Measurements from ENCODE around the gene OOSP4A.

Gene OOSP4A

DNA sequence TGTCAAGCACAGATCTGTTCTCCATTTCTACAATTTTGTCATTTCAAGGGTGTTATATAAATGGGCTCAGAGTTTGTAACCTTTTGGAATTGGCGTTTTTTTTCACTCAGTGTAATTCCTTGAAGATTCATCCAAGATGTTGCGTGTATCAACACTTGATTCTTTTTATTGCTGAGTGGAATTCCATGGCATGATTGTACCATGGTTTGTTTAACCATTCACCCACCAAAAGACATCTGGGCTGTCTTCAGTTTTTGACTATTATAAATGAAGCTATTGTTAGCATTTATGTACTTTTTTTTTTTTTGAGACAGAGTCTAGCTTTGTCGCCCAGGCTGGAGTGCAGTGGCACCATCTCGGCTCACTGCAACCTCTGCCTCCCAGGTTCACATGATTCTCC is 22.7 kb upstream of the OOSP4A start:
- Histone ChIP-seq H3K79me2 (ENCODE audit: insufficient read depth, low read depth) (no peaks in the 10 kb centered on the region), H3K4me2 (no peak overlapping the region), H3K36me3 (ENCODE audit: insufficient read depth) (no peaks in the 10 kb centered on the region), H3K27ac (no peak overlapping the region), H2AFZ (ENCODE audit: low read depth) (no peak overlapping the region), H4K20me1 (ENCODE audit: insufficient read depth) (no peaks in the 10 kb centered on the region), H3K4me1 (ENCODE audit: low read depth, poor library complexity, severe bottlenecking) (no peaks in the 10 kb centered on the region), H3K9ac (no peak overlapping the region), H3K4me3 (IDR thresholded peaks at IDR 0.05; ENCODE audit: insufficient read depth, low read depth, low read length) (no peak overlapping the region), H3K27me3 (ENCODE audit: insufficient read depth, low read depth) (no peaks in the 10 kb centered on the region)
- TF ChIP-seq CTCF (conservative IDR thresholded peaks at IDR 0.05; ENCODE audit: low read depth, low read length), result no peak

DNA sequence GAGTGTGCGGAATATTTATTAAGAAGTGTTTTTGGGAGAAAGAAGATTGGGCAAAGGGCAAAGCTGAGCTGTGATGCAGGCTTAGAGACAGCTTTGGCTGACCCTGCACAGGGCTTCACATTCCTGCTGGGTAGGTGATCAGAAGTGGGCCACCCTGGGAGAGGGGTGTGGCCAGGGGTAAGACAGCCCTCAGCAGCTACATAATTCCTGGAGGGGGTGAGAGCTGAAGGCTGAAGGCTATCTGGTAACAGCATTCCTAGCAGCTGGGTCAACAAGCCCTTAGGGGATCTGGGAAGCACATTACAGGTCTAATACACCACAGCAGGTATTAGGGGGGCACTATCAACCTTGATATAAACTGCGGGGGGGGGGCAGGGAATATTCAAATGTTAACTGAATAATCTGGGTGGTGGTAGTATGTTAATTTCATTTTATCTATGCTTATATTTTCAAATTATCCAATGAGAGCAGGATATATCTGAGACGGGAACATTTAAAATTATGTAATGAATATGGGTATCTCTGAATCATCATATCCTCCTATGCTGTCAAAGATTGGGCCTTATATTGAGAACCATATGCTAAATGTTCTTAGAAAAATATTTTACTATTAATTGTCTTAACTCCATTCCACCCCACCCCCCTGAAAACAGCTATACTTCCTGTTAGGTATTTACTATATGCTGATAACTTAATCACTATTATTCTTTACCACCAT is 19.7 kb upstream of the OOSP4A start:
- Histone ChIP-seq H3K79me2 (ENCODE audit: insufficient read depth, low read depth) (no peaks in the 10 kb centered on the region), H4K20me1 (ENCODE audit: insufficient read depth) (no peaks in the 10 kb centered on the region), H2AFZ (ENCODE audit: low read depth) (no peak overlapping the region), H3K27ac (no peak overlapping the region), H3K36me3 (ENCODE audit: insufficient read depth) (no peaks in the 10 kb centered on the region), H3K9ac (no peak overlapping the region), H3K4me1 (ENCODE audit: low read depth, poor library complexity, severe bottlenecking) (no peaks in the 10 kb centered on the region), H3K4me3 (IDR thresholded peaks at IDR 0.05; ENCODE audit: insufficient read depth, low read depth, low read length) (no peak overlapping the region), H3K4me2 (no peak overlapping the region), H3K27me3 (ENCODE audit: insufficient read depth, low read depth) (no peaks in the 10 kb centered on the region)
- TF ChIP-seq CTCF (conservative IDR thresholded peaks at IDR 0.05; ENCODE audit: low read depth, low read length), result no peak

DNA sequence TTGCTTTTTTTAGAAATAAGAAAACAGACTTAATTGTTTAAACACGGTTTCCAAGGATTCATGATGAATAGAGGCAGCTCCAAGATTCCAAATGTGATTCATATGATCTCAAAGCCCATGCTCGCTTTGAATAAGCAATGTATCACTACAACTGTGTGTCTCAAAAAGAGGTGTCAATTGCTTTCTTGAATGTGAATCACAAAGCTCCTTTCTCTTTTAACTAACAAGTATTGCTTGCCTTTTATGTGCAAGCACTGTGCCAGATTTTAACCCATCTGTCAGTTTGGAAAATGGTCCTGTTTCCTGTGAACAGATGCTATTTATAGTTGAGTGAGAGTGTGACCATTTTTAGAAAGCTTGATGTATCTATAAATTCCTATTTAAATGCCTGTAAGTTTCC is 19.1 kb upstream of the OOSP4A start:
- Histone ChIP-seq H3K27ac (no peak overlapping the region), H3K4me3 (IDR thresholded peaks at IDR 0.05; ENCODE audit: insufficient read depth, low read depth, low read length) (no peak overlapping the region), H3K79me2 (ENCODE audit: insufficient read depth, low read depth) (no peaks in the 10 kb centered on the region), H3K4me1 (ENCODE audit: low read depth, poor library complexity, severe bottlenecking) (no peaks in the 10 kb centered on the region), H3K27me3 (ENCODE audit: insufficient read depth, low read depth) (no peaks in the 10 kb centered on the region), H3K9ac (no peak overlapping the region), H4K20me1 (ENCODE audit: insufficient read depth) (no peaks in the 10 kb centered on the region), H3K36me3 (ENCODE audit: insufficient read depth) (no peaks in the 10 kb centered on the region), H3K4me2 (no peak overlapping the region), H2AFZ (ENCODE audit: low read depth) (no peak overlapping the region)
- no peak for TF ChIP-seq CTCF (conservative IDR thresholded peaks at IDR 0.05; ENCODE audit: low read depth, low read length)

- Histone ChIP-seq H3K4me2 (no peak overlapping the region), H3K4me1 (ENCODE audit: low read depth, poor library complexity, severe bottlenecking) (no peaks in the 10 kb centered on the region), H3K9ac (no peak overlapping the region), H3K27me3 (ENCODE audit: insufficient read depth, low read depth) (no peaks in the 10 kb centered on the region), H3K36me3 (ENCODE audit: insufficient read depth) (no peaks in the 10 kb centered on the region), H3K27ac (no peak overlapping the region), H3K4me3 (IDR thresholded peaks at IDR 0.05; ENCODE audit: insufficient read depth, low read depth, low read length) (no peak overlapping the region), H3K79me2 (ENCODE audit: insufficient read depth, low read depth) (no peaks in the 10 kb centered on the region), H2AFZ (ENCODE audit: low read depth) (no peak overlapping the region), H4K20me1 (ENCODE audit: insufficient read depth) (no peaks in the 10 kb centered on the region)
- no peak for TF ChIP-seq CTCF (conservative IDR thresholded peaks at IDR 0.05; ENCODE audit: low read depth, low read length)
Observed at GRCh38 chr11:59953463-59954218, 10.2 kb upstream of the OOSP4A start.

Data from KMS-11 (cell line).